ENCODE measurements around the gene DKK3. TPM values are rescaled to one million over a fixed set of nuclear protein-coding genes. Genes with fewer than 3 reads are reported as not detected.

DKK3 gene
- total and polyA plus RNA-seq, 2 of the 13 experiments (the other 11 are each of a cell fraction or from before 2014, with no cell fraction given) = 0.09 to 0.67 TPM

DNA sequence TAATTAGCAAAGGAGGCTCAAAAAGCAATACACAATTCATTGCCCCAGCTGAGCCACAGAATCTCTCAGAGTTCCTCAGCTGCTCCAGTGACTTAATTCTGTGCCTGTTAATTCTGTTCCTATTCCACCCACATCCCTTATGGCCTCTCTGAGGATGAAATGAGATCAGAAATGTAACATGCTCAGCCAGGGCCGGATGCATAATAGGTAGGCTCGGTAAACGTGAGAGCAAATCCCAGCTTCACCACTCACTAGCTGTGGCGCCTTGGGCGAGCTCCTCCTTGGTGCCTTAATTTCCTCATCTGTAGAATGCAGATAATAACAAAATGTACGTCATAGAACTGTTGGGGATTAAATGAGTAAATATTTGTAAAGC is 42.8 kb upstream of the DKK3 start:
- intact Hi-C loops (cut with micrococcal nuclease; ENCODE audit: unreplicated experiment) (loop anchor here (10.0 kb wide), 1 partner anchor 64 kb away; the partner anchor contains the start of gene MICAL2), in situ Hi-C loops (cut with HindIII; ENCODE audit: extremely low pct_ligation_motif_present, low pct_unique_long_range_greater_than_20kb) (no loop called here)
- no peak for DNase-seq (ENCODE audit: low spot score)
- Histone ChIP-seq H3K27ac (ENCODE audit: extremely low read length, insufficient read depth, low read length) (no peak overlapping the region), H2AFZ (ENCODE audit: low read length) (no peak overlapping the region), H3K9ac (ENCODE audit: insufficient read depth, low read depth, low read length) (no peak overlapping the region), H3K36me3 (replicated peaks in 1 of 2; ENCODE audit: control insufficient read depth in 1 of 2, insufficient read depth in 2 of 2, low read length in 2 of 2) (no peaks in the 10 kb centered on the region), H3K27me3 (ENCODE audit: control insufficient read depth in 1 of 2, insufficient read depth in 2 of 2, low read length in 2 of 2) (no peaks in the 10 kb centered on the region; a peak in 1 of 5 replicates), H4K20me1 (ENCODE audit: insufficient read depth, low read length) (no peaks in the 10 kb centered on the region), H3K4me3 (replicated peaks in 1 of 3; ENCODE audit: insufficient read depth in 1 of 3, low read depth in 2 of 3, low read length in 3 of 3) (no peak overlapping the region), H3K4me1 (ENCODE audit: insufficient read depth, low read length) (peaks cover 45% of the 10 kb centered on the region), H3K4me2 (ENCODE audit: low read depth, low read length) (no peak overlapping the region), H3K9me3 (ENCODE audit: low read length) (no peaks in the 10 kb centered on the region), H3K79me2 (ENCODE audit: insufficient read depth, low read length) (no peaks in the 10 kb centered on the region)
- ATAC-seq = no peak
- TF ChIP-seq, protein P1, sequence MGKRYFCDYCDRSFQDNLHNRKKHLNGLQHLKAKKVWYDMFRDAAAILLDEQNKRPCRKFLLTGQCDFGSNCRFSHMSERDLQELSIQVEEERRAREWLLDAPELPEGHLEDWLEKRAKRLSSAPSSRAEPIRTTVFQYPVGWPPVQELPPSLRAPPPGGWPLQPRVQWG (CRISPR knock-in tag; IDR thresholded peaks at IDR 0.05; ENCODE audit: borderline replicate concordance, low read depth) = no peak
- TF ChIP-seq ELF4 (CRISPR knock-in tag; IDR thresholded peaks at IDR 0.05; ENCODE audit: borderline replicate concordance) = no peak
- TF ChIP-seq MTF1 (CRISPR knock-in tag; IDR thresholded peaks at IDR 0.05) = no peak
- TF ChIP-seq ZBTB8A (CRISPR knock-in tag; IDR thresholded peaks at IDR 0.05; ENCODE audit: borderline replicate concordance, low read depth) = no peak
- no peak for TF ChIP-seq TRIM24 (CRISPR knock-in tag; IDR thresholded peaks at IDR 0.05)
- no peak for TF ChIP-seq ZNF788 (CRISPR knock-in tag; IDR thresholded peaks at IDR 0.05; ENCODE audit: borderline replicate concordance)
- TF ChIP-seq ZNF484 (CRISPR knock-in tag; IDR thresholded peaks at IDR 0.05; ENCODE audit: borderline replicate concordance, low read depth) = no peak
- no peak for TF ChIP-seq ZNF580 (CRISPR knock-in tag; IDR thresholded peaks at IDR 0.05; ENCODE audit: borderline replicate concordance, low read depth)
- no peak for TF ChIP-seq ZC3H13 (CRISPR knock-in tag; IDR thresholded peaks at IDR 0.05)
- TF ChIP-seq TCF7L2 (IDR thresholded peaks at IDR 0.05; ENCODE audit: low read depth, low read length) = no peak
- TF ChIP-seq RAD21 (CRISPR knock-in tag; IDR thresholded peaks at IDR 0.05) = no peak
- no peak for TF ChIP-seq GATAD1 (CRISPR knock-in tag; IDR thresholded peaks at IDR 0.05)
- no peak for TF ChIP-seq ZNF432 (CRISPR knock-in tag; IDR thresholded peaks at IDR 0.05; ENCODE audit: borderline replicate concordance)
- TF ChIP-seq, protein P2, sequence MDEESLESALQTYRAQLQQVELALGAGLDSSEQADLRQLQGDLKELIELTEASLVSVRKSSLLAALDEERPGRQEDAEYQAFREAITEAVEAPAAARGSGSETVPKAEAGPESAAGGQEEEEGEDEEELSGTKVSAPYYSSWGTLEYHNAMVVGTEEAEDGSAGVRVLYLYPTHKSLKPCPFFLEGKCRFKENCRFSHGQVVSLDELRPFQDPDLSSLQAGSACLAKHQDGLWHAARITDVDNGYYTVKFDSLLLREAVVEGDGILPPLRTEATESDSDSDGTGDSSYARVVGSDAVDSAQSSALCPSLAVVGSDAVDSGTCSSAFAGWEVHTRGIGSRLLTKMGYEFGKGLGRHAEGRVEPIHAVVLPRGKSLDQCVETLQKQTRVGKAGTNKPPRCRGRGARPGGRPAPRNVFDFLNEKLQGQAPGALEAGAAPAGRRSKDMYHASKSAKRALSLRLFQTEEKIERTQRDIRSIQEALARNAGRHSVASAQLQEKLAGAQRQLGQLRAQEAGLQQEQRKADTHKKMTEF (CRISPR knock-in tag; IDR thresholded peaks at IDR 0.05) = no peak
- TF ChIP-seq ZBTB3 (CRISPR knock-in tag; IDR thresholded peaks at IDR 0.05; ENCODE audit: borderline replicate concordance, low read depth) = no peak
- 20% methylated on average over 6 of the region's 6 CpGs for WGBS (ENCODE audit: low lambda C conversion rate)
- CTCF ChIA-PET (ENCODE audit: low intra/inter-chr PET ratio, low total read pairs) = no interaction called here
- no peak for FAIRE-seq
- POLR2A ChIA-PET = interaction anchor here (1.0 to 1.2 kb wide), 3 partner anchors 16 to 230 kb away, joined by 3 read pairs; no protein-coding TSS in a partner anchor
- BruUV-seq (replicated peaks) = no TSS peak

Data from HepG2 (cell line).